ENCODE data around the gene ZNF416. TPM values are rescaled to one million over a fixed set of nuclear protein-coding genes. Genes with fewer than 3 reads are reported as not detected.

ZNF416 gene
- total RNA-seq: 3.7 and 5.4 TPM in 2 replicates

DNA sequence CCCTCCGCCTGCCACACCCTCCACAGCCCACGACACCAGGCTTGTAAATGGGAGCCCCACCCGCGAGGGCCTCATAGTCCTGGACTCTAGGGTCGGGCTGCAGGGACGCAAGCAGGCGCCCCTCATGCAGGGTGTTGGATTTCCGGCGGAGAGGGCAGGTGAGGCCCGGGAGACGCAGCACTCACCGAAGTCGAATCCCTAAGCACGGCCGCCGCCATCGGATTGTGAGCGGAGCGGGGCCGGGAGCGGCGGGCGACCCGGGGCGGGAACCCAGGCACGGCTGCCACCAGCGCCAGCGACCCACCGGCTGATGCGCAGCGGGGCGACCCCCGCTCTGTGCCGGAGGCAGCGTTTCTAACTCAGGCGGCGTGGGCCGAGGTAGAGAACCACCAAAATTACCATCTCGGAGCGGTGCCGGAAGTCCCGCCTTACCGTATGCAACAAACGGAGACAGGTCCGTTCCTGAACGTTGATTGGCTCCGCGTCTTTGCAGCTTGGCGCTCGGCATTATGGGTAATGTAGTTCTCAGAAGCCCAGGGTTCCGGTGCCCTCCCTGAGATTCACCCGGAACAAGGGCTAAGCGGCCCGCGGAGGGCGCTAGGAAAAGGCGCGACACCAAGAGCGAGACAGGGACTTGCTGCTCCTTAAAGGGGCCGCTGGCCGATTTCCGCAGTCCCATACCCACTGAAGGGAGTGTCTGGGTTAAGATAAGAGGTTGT, at the start of gene ZNF416:
ZNF416 (minus strand) TSS at position 425 of the 719 bp plus-strand sequence; CDS start at position 218, 207 bp downstream.
- peak; percentile 97 to 98 for DNase-seq (ENCODE audit: low read depth in 2 of 2)

DNA sequence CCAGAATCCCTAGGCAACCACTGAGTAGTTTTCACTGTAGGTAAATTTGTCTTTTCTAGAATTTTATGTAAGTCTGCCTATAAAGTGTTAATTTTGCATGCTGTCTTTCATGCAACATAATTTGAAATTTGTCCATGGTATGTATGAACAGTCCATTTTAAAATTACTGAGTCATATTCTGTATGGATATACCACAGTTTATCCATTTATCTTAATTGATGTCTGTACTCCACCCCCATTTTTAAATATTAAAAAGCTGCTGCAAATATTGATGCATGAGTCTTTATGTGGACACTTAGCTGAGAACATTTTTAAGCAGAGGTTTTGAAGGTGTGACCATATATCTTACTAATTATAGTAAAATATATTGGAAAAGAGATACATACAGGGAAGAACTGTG, 44.4 kb upstream of the ZNF416 start:
- no peak for DNase-seq (ENCODE audit: low read depth in 2 of 2)

GRCh38 chr19:57620673-57621348, 42.1 kb upstream of the ZNF416 start:
- peak in 1 of 2 donors; percentile 7 for DNase-seq (ENCODE audit: low read depth in 2 of 2)

GRCh38 chr19:57615346-57615745, 36.6 kb upstream of the ZNF416 start:
- no peak for DNase-seq (ENCODE audit: low read depth in 2 of 2)

GRCh38 chr19:57613941-57614743, 35.4 kb upstream of the ZNF416 start, which contains the start of gene ZNF134:
TSS of gene ZNF134 (plus strand) at chr19:57614242. CDS start at chr19:57619469, 5,227 bp downstream.
- peak; percentile 91 to 92 for DNase-seq (ENCODE audit: low read depth in 2 of 2)

GRCh38 chr19:57611113-57611512, 32.4 kb upstream of the ZNF416 start:
- DNase-seq (ENCODE audit: low read depth in 2 of 2): no peak

DNA sequence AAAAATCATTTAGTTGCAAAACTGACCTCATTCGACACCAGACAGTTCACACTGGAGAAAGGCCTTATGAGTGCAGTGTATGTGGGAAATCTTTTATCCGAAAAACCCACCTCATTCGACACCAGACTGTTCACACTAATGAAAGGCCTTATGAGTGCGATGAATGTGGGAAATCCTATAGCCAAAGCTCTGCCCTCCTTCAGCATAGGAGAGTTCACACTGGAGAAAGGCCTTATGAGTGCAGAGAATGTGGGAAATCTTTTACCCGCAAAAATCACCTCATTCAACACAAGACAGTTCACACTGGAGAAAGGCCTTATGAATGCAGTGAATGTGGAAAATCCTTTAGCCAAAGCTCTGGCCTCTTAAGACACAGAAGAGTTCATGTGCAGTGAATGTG, 28.2 kb upstream of the ZNF416 start:
- DNase-seq (ENCODE audit: low read depth in 2 of 2): no peak

GRCh38 chr19:57599761-57600383, 21.2 kb upstream of the ZNF416 start, which contains the start of gene ZNF530:
TSS of gene ZNF530 (plus strand) at chr19:57599885. CDS start at chr19:57604346, 4,461 bp downstream.
- DNase-seq (ENCODE audit: low read depth in 2 of 2): peak; percentile 91 to 92

- DNase-seq (ENCODE audit: low read depth in 2 of 2): no peak
Observed at GRCh38 chr19:57599377-57599760, 20.7 kb upstream of the ZNF416 start.

- DNase-seq (ENCODE audit: low read depth in 2 of 2): no peak
Observed at GRCh38 chr19:57587529-57587928, 8.8 kb upstream of the ZNF416 start.

- DNase-seq (ENCODE audit: low read depth in 2 of 2): peak; percentile 76 to 84
Observed at GRCh38 chr19:57583521-57584416, 5.1 kb upstream of the ZNF416 start, which contains the start of gene ZIK1. TSS of gene ZIK1 (plus strand) at chr19:57584145. CDS start at chr19:57584357, 212 bp downstream.

DNA sequence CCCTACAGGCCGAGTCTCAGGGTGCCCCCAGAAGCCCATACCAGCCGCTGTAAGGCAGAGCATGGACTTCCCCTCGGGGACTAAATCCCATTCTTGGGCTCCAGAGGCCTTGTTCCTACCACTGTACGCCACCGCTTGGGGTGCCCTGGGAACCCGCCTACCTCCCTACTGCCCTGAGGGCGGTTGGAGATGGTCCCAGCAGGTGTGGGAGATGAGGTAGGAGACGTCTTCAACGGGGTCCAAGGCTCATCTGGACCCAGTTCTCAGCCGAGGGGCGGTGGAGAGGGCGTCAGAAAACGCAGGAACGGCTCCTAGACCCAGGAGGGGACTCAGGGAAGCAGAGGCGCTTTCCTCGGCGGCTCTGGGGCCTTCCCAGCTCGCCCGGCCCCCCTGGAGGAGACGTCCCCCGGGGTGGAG, 4.4 kb upstream of the ZNF416 start:
- DNase-seq (ENCODE audit: low read depth in 2 of 2): no peak

DNA sequence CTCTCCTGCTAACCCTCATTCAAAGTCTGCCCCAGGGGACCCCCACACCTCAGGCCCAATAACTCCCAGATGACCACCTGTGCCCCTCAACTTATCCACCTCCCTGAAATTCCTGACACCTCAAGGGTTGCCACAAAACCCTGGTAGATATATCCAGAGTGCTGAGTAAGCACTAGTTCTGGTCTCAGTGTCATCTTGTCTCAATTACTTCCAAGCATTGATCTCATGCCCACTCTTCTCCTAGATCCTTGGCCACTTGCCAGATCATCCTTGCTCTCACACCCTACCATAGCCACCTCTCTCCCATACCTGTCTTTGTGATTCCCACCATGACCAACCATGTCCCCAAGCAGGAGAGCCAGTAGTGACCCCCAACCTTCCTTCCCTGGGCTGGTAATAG, 2.0 kb downstream of the ZNF416 start:
- DNase-seq (ENCODE audit: low read depth in 2 of 2): no peak

- no peak for DNase-seq (ENCODE audit: low read depth in 2 of 2)
Observed at GRCh38 chr19:57572415-57572947, 6.2 kb downstream of the ZNF416 start.

- DNase-seq (ENCODE audit: low read depth in 2 of 2): no peak
Observed at GRCh38 chr19:57570707-57571106, 8.0 kb downstream of the ZNF416 start.

DNA sequence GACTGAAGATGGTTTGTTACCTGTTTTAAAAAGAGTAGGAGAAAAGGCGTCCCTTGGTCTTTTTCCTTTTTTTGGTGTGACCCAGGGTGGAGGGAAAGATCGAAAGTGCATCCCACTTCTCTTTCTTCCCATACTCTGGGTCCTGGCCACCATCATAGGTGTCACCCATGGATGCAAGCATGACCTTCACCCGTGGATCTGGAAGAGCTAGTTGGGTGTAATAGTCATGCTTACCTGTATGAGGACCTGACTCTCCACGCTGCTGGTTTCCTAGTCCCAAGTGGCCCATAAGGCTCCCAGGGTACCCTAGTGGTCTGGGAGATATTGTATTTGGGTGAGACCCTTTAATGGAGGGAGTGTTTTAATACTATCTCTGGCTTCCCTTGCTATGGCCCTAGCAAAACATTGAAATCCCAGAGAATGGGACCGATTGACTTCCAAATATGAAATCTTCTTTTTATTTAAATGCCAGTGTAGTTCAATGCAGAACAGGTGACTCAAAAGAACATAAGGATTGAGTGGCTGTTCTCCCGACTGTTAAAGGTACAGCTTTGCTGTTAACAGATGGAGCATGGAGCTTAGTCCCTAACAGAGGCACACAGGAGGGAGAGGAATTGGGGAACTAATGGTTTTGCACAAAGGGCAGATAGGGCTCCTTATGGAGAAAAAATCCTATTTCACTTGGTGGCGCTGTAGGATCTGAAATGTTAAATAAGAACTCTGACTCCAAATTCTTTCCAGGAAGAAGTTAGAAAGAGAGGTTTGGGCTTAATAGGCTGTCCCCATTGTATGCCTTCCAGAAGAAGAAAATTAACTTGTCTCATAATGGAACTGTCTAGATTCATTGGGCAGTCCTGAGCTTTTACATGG, 12.1 kb downstream of the ZNF416 start:
- DNase-seq (ENCODE audit: low read depth in 2 of 2): peak; percentile 48 to 65

DNA sequence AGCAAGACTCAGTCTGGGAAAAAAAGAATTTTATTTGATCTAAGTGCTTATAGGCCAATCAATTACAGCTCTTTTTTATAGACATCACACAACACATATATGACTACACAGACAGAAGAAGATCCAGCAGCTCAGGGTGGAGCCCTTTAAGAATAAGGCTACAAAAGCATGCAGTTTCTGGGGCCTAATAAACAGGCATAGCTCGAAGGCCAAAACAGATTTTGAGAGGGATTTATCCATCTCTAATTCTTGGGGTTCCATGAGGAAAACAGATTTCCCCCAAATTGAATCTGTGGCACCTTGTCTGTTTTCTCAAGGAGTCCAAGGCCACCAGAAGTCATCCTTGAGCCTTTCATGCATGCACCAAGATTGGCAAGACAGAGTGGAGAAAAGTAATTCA, 15.2 kb downstream of the ZNF416 start:
- DNase-seq (ENCODE audit: low read depth in 2 of 2): no peak

DNA sequence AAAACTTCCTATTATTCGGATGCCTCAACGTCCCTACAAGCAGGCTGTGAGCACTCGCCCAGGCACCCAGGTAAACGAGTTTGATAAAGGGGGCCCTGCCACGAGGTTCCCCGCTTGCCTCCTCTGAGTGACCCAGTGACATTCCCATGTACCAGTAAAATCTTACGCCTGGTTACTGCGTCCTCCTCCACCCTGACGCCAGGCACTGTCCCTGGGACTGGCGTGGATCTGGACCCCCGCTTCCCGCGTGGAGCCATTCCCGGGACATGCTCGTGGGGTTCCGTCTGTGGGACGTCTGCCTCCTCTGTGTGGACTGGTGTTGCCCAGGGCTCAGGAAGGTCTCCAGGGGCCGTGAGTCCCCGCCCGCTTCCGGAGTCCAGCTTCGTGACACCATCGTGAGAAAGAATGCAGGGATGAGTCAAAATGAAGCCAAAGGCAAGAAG, 18.6 kb downstream of the ZNF416 start:
- DNase-seq (ENCODE audit: low read depth in 2 of 2): peak in 1 of 2 donors; percentile 61
